ENCODE results near the gene FHOD1. TPM values are rescaled to one million over a fixed set of nuclear protein-coding genes. Genes with fewer than 3 reads are reported as not detected.

FHOD1 gene
- total and polyA plus RNA-seq, 2 of the 4 experiments (the other 2 are of a cell fraction) = 13.8 to 64.0 TPM

- TF ChIP-seq, protein P1, sequence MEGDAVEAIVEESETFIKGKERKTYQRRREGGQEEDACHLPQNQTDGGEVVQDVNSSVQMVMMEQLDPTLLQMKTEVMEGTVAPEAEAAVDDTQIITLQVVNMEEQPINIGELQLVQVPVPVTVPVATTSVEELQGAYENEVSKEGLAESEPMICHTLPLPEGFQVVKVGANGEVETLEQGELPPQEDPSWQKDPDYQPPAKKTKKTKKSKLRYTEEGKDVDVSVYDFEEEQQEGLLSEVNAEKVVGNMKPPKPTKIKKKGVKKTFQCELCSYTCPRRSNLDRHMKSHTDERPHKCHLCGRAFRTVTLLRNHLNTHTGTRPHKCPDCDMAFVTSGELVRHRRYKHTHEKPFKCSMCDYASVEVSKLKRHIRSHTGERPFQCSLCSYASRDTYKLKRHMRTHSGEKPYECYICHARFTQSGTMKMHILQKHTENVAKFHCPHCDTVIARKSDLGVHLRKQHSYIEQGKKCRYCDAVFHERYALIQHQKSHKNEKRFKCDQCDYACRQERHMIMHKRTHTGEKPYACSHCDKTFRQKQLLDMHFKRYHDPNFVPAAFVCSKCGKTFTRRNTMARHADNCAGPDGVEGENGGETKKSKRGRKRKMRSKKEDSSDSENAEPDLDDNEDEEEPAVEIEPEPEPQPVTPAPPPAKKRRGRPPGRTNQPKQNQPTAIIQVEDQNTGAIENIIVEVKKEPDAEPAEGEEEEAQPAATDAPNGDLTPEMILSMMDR (conservative IDR thresholded peaks at IDR 0.05; ENCODE audit: low read depth, low read length) = no peak
- TF ChIP-seq POLR2A (IDR thresholded peaks at IDR 0.05; ENCODE audit: low read depth, low read length) (no peak), CEBPB (IDR thresholded peaks at IDR 0.05; ENCODE audit: low read depth, low read length) (no peak), NFE2L2 (IDR thresholded peaks at IDR 0.05; ENCODE audit: low read depth, low read length) (no peak), BHLHE40 (IDR thresholded peaks at IDR 0.05; ENCODE audit: low read depth, low read length) (no peak)
Measured at GRCh38 chr16:67191411-67191994, 55.8 kb downstream of the FHOD1 start (continued).
